MG63 (cell line): ENCODE measurements around the gene PPARG. TPM values are rescaled to one million over a fixed set of nuclear protein-coding genes. Genes with fewer than 3 reads are reported as not detected.
"Not testable (repeated sequence)": the region's sequence is repeated elsewhere in the genome, so short reads cannot be mapped to it uniquely, and the experiment has no call there.

Experiments
- DNase-seq: peaks from one replicate; pipeline ENCODE4 v3.0.0-alpha.2; 2020
- H3K27me3 ChIP-seq: fragments of 250-450 bp; sonication (Bioruptor Pico); 2 replicates; pipeline ENCODE4 v1.5.1; 2020; ENCODE audit warnings: mild to moderate bottlenecking, moderate library complexity
- H3K36me3 ChIP-seq: fragments of 250-450 bp; sonication (Bioruptor Pico); 2 replicates; pipeline ENCODE4 v1.5.1; 2020; ENCODE audit warnings: mild to moderate bottlenecking, moderate library complexity
- H3K4me3 ChIP-seq: fragments of 250-450 bp; sonication (Bioruptor Pico); 2 replicates; pipeline ENCODE4 v1.5.1; 2020; ENCODE audit warnings: mild to moderate bottlenecking, moderate library complexity
- H3K9me3 ChIP-seq: fragments of 250-450 bp; sonication (Bioruptor Pico); 2 replicates; pipeline ENCODE4 v1.5.1; 2020; ENCODE audit warnings: mild to moderate bottlenecking, moderate library complexity
- total RNA-seq: library from RNA; depleted of rRNA; stranded (reverse); fragments of >200 nt; shearing (Covaris generic); gene quantifications from 2 replicates; pipeline ENCODE4 v1.2.3, GENCODE V29; 2014; ENCODE audit warnings: low replicate concordance

The PPARG gene
- total RNA-seq, 1 experiment from 2014 or later, result 7.2 TPM

DNA sequence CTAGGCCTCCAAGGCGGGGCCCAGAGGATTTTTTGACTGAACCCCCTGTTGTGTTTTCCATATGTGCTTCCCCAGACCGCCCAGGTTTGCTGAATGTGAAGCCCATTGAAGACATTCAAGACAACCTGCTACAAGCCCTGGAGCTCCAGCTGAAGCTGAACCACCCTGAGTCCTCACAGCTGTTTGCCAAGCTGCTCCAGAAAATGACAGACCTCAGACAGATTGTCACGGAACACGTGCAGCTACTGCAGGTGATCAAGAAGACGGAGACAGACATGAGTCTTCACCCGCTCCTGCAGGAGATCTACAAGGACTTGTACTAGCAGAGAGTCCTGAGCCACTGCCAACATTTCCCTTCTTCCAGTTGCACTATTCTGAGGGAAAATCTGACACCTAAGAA, 145.0 kb downstream of the PPARG start:
- DNase-seq, result no peak
- H3K36me3 ChIP-seq, result no peaks in the 10 kb centered on the region
- H3K9me3 ChIP-seq, result no peaks in the 10 kb centered on the region; the same call in 1 of the 2 replicates
- no peak overlapping the region for H3K4me3 ChIP-seq
- H3K27me3 ChIP-seq, result no peaks in the 10 kb centered on the region

DNA sequence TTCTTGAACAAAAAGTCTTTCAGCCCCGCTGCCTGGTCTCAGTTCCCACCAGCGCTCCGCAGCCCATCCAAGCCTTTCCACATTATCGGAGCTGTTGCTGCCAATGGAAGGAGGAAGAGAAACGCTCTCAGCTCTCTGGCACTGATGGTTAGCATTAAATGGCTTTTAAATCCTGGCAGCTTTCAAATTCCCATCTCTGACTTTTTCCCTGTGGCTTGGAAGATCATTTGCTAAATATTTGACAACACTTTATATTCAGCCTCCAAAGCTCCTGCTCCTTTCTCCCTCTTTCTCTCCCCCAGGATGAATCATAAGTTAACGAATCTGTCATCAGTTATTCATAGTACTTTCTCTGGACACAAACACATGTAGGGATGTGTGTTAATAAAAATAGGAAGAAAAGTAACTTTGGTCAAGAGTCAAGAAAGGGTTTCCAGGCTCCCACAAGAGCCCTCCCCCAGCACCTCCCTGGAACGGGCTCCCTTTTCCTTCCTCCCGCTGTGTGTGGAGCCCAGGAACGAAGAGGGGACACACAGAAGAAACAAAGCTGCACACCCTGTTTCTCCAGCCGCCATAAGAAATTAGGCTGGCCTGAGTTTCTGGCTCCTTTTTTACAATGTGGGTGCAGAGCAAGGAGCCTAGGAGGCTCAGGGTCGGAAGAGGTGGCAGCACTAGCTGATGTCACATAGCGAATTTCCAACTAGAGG, 147.8 kb downstream of the PPARG start:
- no peaks in the 10 kb centered on the region; the same call in 1 of the 2 replicates for H3K9me3 ChIP-seq
- no peaks in the 10 kb centered on the region for H3K36me3 ChIP-seq
- peak; percentile 31 for DNase-seq
- no peak overlapping the region for H3K4me3 ChIP-seq
- no peaks in the 10 kb centered on the region for H3K27me3 ChIP-seq

DNA sequence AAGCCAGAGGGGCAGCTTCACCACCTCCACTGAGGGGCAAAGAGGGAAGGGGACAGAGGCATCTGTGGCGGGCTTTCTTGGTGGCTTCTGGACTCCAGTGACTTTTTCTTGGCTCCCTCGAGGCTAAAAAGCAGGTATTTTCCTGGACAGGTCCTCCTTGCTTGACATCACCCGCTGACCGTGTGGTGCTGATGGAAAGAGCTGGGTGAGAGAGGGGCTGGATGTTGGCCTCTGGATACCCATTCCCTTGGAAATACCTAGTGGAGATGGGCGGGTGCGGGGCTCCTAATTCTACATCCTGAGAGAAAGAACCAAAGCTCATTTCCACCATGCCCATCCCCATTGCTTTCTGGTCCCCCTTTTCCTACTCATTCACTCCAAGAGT, 148.3 kb downstream of the PPARG start:
- H3K27me3 ChIP-seq, result no peaks in the 10 kb centered on the region
- no peaks in the 10 kb centered on the region; the same call in 1 of the 2 replicates for H3K9me3 ChIP-seq
- H3K36me3 ChIP-seq, result no peaks in the 10 kb centered on the region
- no peak overlapping the region for H3K4me3 ChIP-seq
- DNase-seq, result no peak

DNA sequence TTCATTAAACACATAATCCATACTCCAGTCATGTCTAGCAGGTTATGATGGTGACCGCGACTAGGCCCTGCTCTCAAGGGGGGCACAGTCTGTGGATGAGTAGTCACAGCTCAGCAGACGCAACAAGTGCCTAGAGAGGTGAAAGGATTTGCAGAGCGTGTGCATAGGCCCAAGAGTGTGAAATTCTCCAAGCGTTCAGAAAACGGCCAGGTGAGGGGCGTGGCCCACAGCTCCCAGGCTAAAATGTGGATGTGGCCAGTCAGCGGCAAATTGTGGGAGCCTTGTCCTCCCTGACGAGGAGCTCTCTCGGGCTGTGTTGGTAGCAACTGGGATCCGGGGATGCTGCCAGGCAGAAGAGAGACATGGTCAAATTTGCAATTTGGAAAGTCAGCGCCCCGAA, 149.0 kb downstream of the PPARG start:
- Histone ChIP-seq H3K27me3 (no peaks in the 10 kb centered on the region), H3K9me3 (no peaks in the 10 kb centered on the region; the same call in 1 of the 2 replicates), H3K4me3 (no peak overlapping the region), H3K36me3 (no peaks in the 10 kb centered on the region)
- no peak for DNase-seq

DNA sequence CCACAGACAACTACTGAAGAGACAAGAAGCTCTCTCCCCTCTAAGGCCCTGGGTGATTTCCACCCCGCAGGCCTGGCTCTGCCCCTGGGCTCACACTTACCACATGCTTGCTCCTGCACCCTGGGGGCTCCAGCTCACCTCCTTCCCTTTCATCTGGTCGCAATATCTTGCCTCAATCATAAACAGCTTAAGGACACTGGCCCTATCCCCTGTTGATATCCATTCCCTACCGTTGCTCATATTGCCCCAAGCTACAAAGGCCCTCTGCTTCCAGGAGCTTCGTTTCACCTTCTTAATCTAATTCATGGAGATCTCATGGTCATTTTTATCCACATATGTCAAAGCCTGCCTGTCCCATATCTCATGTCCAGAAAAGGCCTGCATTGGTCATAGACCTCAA, 149.4 kb downstream of the PPARG start:
- no peaks in the 10 kb centered on the region for H3K9me3 ChIP-seq
- H3K27me3 ChIP-seq, result no peaks in the 10 kb centered on the region
- no peak overlapping the region for H3K4me3 ChIP-seq
- no peak for DNase-seq
- H3K36me3 ChIP-seq, result no peaks in the 10 kb centered on the region

DNA sequence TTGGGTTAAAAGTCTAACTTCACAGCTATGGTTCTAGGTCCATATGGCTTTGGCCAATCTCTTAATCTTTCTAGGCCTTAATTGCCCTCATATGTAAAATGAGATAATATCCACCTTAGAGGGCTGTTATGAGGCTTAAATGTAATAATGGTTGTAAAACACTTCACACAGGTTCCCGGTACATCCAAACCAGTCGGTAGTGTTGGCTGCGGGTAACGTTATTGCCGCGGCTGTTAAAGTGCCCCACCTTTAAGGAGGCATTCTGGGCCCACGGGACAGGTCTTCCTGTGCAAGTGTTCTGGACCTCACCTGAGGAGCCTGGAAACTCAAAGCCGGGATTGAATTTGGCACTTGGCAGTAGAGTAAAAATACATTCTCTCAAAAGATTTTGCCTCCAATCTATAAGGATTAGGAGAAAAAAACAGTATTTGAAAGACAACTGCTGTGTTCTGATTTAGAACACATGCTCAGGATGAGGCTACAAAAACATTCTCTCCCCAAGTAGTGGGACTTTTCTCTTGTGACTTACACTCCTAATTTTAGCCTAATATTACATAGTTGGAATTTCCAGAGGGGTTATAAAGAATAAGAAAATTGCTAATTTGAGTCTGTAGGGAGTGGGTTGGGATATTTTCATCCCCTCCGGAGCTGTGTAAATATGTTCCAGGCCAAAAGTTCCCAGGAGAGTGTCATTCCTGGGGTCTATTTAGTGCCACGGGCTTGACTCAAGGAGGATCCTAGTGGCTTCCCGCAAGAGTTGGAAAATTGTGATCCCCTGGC, 150.5 kb downstream of the PPARG start:
- Histone ChIP-seq H3K4me3 (no peak overlapping the region), H3K9me3 (no peaks in the 10 kb centered on the region), H3K27me3 (no peaks in the 10 kb centered on the region), H3K36me3 (no peaks in the 10 kb centered on the region)
- no peak for DNase-seq

DNA sequence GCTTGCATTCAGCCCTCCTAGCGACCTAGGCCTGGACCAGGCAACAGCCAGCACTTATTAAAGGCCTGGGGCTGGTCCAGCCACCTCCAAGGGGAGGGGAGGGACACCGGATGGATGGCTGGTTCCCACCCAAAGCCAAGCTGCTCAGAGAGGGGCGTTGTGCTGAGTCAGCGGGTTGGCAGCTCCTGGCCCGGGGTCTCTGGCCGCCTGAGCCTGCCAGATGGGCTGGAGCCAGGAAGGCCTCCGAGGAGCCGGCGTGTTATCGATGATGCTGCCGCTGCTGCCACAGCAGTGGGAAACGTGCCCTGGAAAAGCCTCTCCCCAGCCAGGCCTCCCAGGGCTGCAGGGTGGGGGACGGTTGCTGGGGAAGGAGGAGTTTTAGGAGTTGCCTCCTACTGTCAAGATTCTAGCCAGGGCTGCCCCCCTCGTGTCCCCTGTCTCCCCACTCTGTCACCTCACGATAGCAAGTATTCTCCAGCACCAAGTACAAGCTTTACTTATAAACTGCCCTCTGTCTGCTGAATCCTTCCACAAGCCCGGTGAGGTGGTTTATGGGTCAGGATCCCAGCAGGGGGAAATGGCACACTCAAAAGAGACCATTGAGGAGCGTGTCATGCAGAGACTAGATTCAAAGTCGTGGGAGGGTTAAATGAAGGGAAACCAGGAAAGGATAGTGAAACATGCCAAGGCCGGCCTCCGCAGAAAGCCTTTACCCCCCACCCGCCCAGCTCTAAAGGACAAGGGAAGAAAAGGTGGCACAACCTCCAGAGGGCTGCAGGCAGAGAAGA, 152.3 kb downstream of the PPARG start:
- Histone ChIP-seq H3K4me3 (no peak overlapping the region), H3K36me3 (no peaks in the 10 kb centered on the region), H3K9me3 (no peaks in the 10 kb centered on the region), H3K27me3 (no peaks in the 10 kb centered on the region)
- peak; percentile 84 for DNase-seq

DNA sequence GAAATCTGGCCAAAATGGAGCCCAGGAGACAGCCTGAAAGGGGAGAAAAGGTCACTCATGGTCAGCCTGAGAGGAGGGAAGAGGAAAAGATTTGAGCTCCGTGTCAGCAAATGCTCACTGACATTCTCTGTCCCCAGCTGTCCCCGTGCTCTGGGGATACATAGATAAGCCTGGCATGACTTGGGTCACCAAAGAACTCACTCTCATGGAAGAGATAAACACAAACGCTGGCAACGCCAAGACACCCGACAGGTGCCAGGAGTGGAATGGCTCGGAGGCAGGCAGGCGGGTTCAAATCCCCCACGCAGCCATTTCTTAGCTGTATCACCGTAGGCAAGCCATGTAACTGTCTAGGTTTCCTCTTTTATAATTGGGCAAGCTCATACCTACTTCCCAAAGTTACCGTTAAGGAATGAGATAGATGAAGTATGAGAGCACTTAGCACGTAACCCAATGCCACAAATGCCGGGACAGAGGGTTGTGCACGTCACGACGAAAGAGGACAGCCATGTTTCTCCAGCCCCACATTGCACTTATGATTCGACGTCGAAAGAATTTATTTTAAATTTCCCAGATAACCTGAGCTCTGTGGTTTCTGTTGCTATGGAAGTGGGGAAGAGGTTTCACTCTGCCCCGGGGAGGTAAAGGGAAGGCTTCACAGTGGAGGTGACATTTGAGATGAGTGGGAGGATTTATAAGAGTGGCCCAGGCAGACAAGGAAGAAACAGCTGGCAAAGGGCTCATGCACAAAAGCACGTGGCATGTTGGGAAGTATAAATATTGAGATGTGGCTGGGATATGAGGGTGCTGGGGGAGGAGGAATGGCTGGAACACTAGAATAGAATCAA, 154.0 kb downstream of the PPARG start:
- H3K27me3 ChIP-seq, result no peaks in the 10 kb centered on the region
- no peaks in the 10 kb centered on the region for H3K36me3 ChIP-seq
- DNase-seq, result no peak
- no peak overlapping the region for H3K4me3 ChIP-seq
- no peaks in the 10 kb centered on the region for H3K9me3 ChIP-seq

DNA sequence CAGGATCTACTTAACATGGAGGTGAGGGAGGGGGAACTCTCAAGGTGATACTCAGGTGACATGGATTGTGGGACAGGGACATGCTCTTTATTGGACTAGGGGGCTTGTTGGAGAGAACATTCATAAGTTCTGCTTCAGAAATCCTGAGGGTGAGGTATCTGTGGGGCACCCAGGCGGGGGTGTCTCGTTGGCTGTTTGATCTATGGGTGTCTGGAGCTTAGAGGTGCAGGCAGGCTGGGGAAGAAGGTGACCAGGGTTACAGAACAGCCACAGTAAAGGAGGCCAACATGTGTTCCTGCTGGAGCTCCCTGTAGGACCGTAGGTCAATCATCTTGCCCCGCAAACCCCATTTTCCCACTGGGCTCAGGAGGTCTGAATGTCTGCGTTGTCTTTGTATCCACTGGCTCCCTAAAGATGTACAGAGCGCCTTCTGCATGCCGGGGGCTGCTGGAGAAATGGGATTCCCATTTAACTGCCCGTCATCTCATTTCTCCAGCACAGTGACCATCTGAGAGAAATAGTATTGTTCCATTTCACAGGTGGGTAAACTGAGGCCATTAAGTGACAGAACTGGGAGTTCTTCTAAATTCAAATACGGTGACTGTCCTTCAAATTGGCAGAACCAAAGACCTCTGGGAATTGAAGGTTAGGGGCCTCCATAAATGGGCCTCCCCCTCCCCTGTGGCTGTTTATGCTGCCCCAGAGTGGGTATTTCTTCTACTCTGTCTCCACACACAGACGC, 155.1 kb downstream of the PPARG start:
- no peaks in the 10 kb centered on the region for H3K9me3 ChIP-seq
- no peak for DNase-seq
- no peak overlapping the region for H3K4me3 ChIP-seq
- H3K36me3 ChIP-seq, result no peaks in the 10 kb centered on the region
- H3K27me3 ChIP-seq, result no peaks in the 10 kb centered on the region

DNA sequence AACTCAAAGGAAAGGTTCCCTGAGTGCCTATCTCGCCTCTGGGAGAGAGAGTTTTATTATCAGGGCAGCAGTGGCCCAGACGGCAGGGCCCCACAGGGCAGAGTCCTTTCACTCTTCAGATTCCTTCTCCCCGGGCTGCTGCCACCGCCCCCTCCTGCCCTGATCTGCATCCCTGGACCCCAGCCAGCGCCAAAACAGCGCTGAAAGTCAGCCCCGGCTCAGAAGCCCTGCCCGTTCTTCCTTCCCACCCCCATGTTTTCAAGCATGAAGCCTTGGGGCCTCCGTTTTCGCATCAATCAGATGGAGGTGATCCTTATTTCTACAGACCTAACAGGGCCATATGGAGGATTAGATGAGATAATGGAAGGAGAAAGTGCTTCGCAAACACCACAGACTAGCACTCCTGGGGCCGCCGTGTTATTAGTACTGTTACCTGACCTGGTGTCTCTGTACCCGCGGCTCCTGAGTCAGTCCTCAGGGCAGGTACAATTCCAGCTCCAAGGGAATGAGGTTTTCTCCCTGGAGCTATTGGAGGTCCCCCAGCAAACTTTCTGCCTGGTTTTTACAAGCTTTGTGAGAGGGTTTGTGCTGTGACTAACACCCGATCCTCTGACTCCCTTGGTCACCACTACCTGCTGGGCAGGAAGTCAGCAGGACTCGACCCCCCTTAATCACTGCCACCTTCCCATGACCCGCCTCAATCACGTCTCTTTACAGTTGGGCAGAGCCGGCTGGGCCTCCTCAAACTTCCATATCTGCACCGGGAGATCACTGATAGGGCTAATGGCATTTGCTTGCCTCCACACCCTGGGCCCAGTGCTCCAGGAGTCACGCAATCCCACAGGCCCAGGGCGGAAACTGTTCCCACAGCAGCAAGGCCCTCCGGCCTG, 156.0 kb downstream of the PPARG start:
- no peak for DNase-seq
- H3K4me3 ChIP-seq, result no peak overlapping the region

DNA sequence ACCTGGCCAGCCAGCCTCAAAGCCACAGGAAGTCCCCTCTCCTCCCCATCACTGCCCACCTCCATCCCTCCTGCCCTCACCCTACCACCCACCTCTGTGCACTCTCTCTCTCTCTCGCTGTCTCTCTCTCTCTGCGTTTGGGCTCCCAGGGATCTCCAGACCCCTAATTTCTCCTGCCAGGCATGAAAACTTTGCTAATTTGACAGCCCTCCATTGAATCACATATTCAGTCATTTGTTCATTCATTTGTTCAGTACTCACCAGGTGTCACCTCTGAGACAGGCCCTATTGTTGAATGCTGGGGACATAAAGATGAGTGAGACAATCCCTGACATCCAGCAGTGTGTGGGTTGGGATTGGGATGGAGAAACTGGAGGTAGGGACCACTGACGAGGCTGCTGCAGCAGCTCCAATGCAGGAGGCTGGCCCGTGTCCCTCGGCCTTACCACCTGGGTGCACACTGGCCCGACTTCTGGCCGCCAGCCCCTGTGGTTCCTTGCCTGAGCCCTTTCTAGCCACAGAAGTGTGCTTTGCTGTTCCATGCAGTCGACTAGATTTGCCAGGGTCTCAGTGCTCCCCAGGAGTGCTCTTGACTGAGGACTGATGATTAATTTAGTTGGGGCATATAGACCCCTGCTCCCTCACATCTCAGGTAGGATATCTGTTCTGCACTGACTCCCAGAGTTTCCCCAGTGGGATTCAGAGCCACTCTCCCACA, 156.8 kb downstream of the PPARG start:
- Histone ChIP-seq H3K4me3 (no peak overlapping the region), H3K9me3 (no peaks in the 10 kb centered on the region), H3K27me3 (no peaks in the 10 kb centered on the region), H3K36me3 (no peaks in the 10 kb centered on the region)
- DNase-seq, result no peak

More for the DNA sequence above, 156.0 kb downstream of the PPARG start:
- Histone ChIP-seq H3K36me3 (no peaks in the 10 kb centered on the region), H3K27me3 (no peaks in the 10 kb centered on the region), H3K9me3 (no peaks in the 10 kb centered on the region)

DNA sequence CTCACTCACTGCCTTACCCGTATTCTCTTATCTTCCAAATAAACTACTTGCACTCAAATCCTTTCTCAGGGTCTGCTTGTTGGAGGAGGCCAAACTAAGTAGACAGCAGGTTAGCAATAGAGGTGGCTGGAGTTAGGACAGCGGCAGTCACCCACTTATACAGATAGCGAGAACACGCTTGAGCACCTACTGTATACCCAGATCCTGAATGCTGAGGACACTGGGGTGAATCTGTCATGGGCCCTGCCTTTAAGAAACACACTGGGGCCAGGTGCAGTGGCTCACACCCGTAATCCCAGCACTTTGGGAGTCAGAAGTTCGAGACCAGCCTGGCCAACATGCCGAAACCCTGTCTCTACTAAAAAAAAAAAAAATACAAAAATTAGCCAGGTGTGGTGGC, 157.4 kb downstream of the PPARG start:
- no peak for DNase-seq
- Histone ChIP-seq H3K9me3 (no peaks in the 10 kb centered on the region), H3K36me3 (no peaks in the 10 kb centered on the region), H3K27me3 (no peaks in the 10 kb centered on the region), H3K4me3 (no peak overlapping the region)

DNA sequence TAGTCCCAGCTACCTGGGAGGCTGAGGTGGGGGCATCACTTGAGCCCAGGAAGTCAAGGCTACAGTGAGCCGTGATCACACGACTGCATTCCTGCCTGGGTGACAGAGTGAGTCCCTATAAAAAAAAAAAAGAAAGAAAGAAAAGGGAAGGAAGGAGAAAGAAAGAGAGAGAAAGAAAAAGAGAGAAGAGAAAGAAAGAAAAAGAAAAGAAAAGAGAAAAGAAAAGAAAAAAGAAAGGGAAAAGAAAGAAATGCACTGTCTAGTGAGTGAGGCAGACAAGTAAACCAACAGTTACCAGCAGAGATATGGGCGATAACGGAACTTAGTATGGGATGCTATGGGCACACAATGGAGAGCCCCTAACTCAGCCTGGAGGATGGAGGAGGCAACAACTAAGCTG, 158.2 kb downstream of the PPARG start:
- no peaks in the 10 kb centered on the region for H3K36me3 ChIP-seq
- H3K4me3 ChIP-seq, result no peak overlapping the region
- no peak for DNase-seq
- H3K27me3 ChIP-seq, result no peaks in the 10 kb centered on the region
- H3K9me3 ChIP-seq, result no peaks in the 10 kb centered on the region

DNA sequence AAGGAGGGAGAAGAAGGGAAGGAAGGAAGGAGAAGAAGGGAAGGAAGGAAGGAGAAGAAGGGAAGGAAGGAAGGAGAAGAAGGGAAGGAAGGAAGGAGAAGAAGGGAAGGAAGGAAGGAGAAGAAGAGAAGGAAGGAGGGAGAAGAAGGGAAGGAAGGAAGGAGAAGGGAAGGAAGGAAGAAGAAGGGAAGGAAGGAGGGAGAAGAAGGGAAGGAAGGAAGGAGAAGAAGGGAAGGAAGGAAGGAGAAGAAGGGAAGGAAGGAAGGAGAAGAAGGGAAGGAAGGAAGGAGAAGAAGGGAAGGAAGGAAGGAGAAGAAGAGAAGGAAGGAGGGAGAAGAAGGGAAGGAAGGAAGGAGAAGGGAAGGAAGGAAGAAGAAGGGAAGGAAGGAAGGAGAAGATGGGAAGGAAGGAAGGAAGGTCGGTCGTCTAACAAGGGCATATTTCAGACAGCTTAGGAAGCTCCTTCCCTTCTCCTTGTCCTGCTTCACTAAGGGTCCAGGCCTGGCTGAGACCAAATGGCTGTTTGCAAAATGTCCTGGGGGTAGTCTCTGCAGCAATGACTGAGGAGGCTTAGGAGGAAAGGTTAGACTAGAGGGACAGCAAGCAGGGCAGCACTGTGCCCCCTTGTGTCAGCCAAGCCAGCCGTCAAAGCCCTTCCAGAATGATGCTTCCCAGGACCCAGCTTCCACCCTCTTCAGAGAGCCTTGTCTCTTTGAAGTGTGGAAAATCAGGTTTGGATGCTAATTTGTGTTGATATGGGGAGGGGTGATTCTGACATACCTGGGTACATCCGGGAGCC, 159.7 kb downstream of the PPARG start:
- not testable (repeated sequence) for H3K27me3 ChIP-seq, H3K9me3 ChIP-seq, H3K4me3 ChIP-seq, H3K36me3 ChIP-seq, DNase-seq
